ENCODE data around the gene NDUFA8. TPM values are rescaled to one million over a fixed set of nuclear protein-coding genes. Genes with fewer than 3 reads are reported as not detected.

Gene NDUFA8
- total RNA-seq, 1 donor from 2014 or later, result 27.1 TPM

DNA sequence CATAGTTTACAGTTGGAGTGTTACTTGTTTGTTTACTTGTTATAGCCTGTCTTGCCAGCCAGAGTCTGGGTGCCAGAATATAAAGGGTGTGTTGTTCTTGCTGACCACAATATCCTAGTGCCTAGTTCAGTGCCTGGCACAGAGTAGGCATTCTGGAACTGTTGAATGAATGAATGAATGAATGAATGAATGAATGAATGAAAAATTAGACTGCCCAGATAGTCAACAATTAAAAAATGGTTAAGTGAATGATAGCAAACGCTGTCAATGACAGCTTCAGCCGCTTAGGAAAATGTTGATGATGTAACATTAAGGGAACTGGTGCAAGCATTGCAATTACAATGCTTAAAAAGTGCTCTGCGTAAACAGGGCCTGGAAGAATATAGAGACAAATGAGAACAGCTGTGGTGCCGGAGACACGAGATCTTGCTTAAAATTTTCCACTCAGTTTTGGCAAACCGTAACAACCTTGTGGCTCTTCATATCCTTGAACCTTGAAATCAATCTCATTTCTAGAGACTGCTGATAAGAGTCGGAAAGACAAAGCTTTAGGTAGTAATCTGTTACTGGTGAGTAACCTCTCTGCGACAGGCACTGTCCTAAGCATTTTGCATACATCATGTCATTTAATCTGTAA lies 61.8 kb downstream of the NDUFA8 start:
- DNase-seq, result no peak

DNA sequence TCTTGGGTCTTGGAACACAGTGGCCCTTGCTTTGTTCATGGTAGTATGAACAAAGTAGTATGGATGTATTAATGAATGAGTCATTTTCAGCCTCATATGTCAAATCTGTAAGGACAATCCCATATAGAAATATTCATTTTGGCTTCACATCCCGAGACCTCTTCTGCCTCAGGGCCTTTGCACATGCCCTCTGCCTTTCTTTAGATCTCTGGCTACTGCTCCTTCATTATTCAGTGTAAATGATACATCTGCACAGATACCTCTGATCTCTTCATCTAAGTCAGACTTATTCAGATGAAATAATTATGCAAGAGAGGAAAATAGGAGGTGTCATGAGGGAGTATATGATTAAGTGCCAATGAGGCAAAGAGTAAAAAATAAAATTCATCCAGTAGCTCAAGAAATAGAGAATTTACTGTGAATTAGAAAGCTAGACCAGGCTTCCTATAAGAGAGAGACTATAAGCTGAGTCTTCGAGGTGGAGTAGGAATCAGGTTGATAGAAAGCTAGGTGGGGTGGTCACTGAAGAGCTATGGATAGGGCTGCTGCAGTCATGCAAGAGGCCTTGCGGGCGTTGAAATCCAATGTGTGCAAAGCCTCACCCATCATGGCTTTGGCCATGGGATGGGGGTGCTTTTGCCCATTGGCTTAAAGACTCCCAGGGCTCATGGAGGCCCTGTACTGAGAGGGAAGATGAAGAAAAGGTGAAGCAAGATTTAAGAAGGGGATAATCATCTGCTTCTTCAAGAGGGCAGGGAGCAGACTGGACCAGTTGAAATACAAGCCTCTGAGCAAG lies 62.8 kb downstream of the NDUFA8 start:
- DNase-seq, result no peak

DNA sequence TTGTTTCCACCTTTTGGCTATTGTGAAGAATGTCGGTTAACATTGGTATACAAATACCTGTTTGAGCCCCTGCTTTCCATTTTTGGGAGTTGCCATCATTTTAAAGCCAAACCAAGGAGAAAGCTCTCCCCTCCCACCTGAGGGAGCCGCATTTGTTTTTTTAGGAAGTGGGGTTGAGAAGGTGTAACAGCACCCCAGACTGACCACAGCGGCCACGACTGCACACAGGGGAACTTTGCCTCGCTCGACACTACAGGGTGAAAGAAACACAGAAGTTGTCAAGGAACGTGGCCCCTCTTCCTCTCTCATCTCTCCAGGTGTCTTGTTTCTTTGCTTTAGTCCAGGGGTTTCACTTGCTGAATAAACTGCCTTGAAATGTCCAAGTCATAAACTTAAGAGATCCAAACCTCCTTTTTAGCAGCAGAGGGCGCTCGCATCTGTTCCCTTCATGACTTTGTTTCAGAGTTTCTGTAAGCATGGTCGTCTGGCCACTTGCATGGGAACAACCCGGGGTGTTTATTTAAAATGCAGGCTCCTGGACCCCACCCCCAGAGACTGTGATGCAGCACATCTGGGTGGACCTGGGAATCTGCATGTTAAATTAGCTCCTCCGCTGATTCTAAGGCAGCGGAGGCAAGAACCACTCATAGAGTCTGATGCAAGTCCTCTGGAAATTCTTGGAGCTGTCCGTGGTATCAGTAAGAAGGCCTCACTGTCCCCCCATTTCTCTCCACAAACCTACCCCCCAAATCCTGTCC lies 64.4 kb downstream of the NDUFA8 start:
- no peak for DNase-seq

Small RNAs within 50 kb of the gene (small RNA-seq; reads per million reads assigned to genes)
- gene MIR4478 (ENCODE audit: low replicate concordance), result not detected

Other genes starting within 250 kb of the NDUFA8 start
- gene TTLL11, start 66.5 kb downstream of the NDUFA8 start, total RNA-seq, result 6.7 TPM
- gene MORN5, start 129 bp upstream of the NDUFA8 start, total RNA-seq, result not detected
- 0.99 TPM for gene LHX6, start 69.2 kb upstream of the NDUFA8 start, total RNA-seq
- 9.2 TPM for gene RBM18, start 105.1 kb upstream of the NDUFA8 start, total RNA-seq
- gene MRRF, start 105.1 kb upstream of the NDUFA8 start, total RNA-seq, result 27.4 TPM
- gene PTGS1, start 211.2 kb upstream of the NDUFA8 start, total RNA-seq, result 4.7 TPM

All from skin of body (tissue), 3 donors.